ENCODE results near the gene TTC27. TPM values are rescaled to one million over a fixed set of nuclear protein-coding genes. Genes with fewer than 3 reads are reported as not detected.

TTC27 gene
- total RNA-seq, 1 donor from 2014 or later: 12.5 TPM

DNA sequence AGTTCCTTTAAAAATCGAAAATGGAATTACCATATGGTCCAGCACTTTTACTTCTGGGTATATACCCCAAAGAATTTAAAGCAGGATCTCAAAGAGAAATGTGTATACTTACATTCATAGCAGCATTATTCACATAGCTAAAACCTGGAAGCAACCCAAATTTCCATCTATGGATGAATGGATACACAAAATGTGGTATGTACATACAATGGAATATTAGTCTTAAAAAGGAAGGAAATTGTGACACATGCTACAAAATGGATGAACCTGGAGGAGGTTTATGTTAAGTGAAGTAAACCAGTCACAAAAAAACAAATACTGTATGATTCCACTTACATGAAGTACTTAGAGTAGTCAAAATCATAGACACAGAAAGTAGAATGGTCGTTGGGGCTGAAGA is 171.0 kb downstream of the TTC27 start:
- Histone ChIP-seq H3K27me3 (no peaks in the 10 kb centered on the region), H3K36me3 (no peaks in the 10 kb centered on the region), H3K4me3 (no peak overlapping the region), H3K27ac (no peak overlapping the region), H3K4me1 (no peaks in the 10 kb centered on the region), H3K9me3 (no peaks in the 10 kb centered on the region)
- DNase-seq (ENCODE audit: extremely low spot score in 2 of 2): no peak
- TF ChIP-seq POLR2A (IDR thresholded peaks at IDR 0.05): no peak
- no peak for TF ChIP-seq POLR2AphosphoS5 (IDR thresholded peaks at IDR 0.05; ENCODE audit: insufficient read depth in 1 of 2, low read depth in 1 of 2)
- TF ChIP-seq, protein P1, sequence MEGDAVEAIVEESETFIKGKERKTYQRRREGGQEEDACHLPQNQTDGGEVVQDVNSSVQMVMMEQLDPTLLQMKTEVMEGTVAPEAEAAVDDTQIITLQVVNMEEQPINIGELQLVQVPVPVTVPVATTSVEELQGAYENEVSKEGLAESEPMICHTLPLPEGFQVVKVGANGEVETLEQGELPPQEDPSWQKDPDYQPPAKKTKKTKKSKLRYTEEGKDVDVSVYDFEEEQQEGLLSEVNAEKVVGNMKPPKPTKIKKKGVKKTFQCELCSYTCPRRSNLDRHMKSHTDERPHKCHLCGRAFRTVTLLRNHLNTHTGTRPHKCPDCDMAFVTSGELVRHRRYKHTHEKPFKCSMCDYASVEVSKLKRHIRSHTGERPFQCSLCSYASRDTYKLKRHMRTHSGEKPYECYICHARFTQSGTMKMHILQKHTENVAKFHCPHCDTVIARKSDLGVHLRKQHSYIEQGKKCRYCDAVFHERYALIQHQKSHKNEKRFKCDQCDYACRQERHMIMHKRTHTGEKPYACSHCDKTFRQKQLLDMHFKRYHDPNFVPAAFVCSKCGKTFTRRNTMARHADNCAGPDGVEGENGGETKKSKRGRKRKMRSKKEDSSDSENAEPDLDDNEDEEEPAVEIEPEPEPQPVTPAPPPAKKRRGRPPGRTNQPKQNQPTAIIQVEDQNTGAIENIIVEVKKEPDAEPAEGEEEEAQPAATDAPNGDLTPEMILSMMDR (IDR thresholded peaks at IDR 0.05): no peak
- intact Hi-C loops (cut with DNase I): no loop called here

GRCh38 chr2:32801741-32802140 is 173.9 kb downstream of the TTC27 start:
- Histone ChIP-seq H3K36me3 (no peaks in the 10 kb centered on the region), H3K4me1 (no peaks in the 10 kb centered on the region), H3K9me3 (no peaks in the 10 kb centered on the region), H3K27ac (no peak overlapping the region), H3K27me3 (no peaks in the 10 kb centered on the region), H3K4me3 (no peak overlapping the region)
- TF ChIP-seq POLR2A (IDR thresholded peaks at IDR 0.05) (no peak), POLR2AphosphoS5 (IDR thresholded peaks at IDR 0.05; ENCODE audit: insufficient read depth in 1 of 2, low read depth in 1 of 2) (no peak)
- TF ChIP-seq, protein P1 (IDR thresholded peaks at IDR 0.05): no peak
- DNase-seq (ENCODE audit: extremely low spot score in 2 of 2): no peak
- intact Hi-C loops (cut with DNase I): no loop called here

- no peak for DNase-seq (ENCODE audit: extremely low spot score in 2 of 2)
- Histone ChIP-seq H3K27me3 (no peaks in the 10 kb centered on the region), H3K27ac (no peak overlapping the region), H3K4me3 (no peak overlapping the region), H3K4me1 (no peaks in the 10 kb centered on the region), H3K9me3 (no peaks in the 10 kb centered on the region), H3K36me3 (no peaks in the 10 kb centered on the region)
- no peak for TF ChIP-seq POLR2AphosphoS5 (IDR thresholded peaks at IDR 0.05; ENCODE audit: insufficient read depth in 1 of 2, low read depth in 1 of 2)
- TF ChIP-seq, protein P1 (IDR thresholded peaks at IDR 0.05): no peak
- TF ChIP-seq POLR2A (IDR thresholded peaks at IDR 0.05): no peak
- intact Hi-C loops (cut with DNase I): no loop called here
These were observed 175.0 kb downstream of the TTC27 start for GRCh38 chr2:32802877-32803276.

- intact Hi-C loops (cut with DNase I): no loop called here
- no peak overlapping the region for H3K4me3 ChIP-seq
- no peaks in the 10 kb centered on the region for H3K9me3 ChIP-seq
- TF ChIP-seq, protein P1 (IDR thresholded peaks at IDR 0.05): no peak
- TF ChIP-seq POLR2AphosphoS5 (IDR thresholded peaks at IDR 0.05; ENCODE audit: insufficient read depth in 1 of 2, low read depth in 1 of 2) (no peak), POLR2A (IDR thresholded peaks at IDR 0.05) (no peak)
- no peak overlapping the region for H3K27ac ChIP-seq
- no peaks in the 10 kb centered on the region for H3K27me3 ChIP-seq
- no peaks in the 10 kb centered on the region for H3K36me3 ChIP-seq
- no peaks in the 10 kb centered on the region for H3K4me1 ChIP-seq
- DNase-seq (ENCODE audit: extremely low spot score in 2 of 2): no peak
These were observed 176.4 kb downstream of the TTC27 start for GRCh38 chr2:32804205-32804604.

GRCh38 chr2:32805104-32806095 is 177.6 kb downstream of the TTC27 start:
- Histone ChIP-seq H3K4me1 (no peaks in the 10 kb centered on the region), H3K27ac (no peak overlapping the region), H3K27me3 (no peaks in the 10 kb centered on the region), H3K9me3 (no peaks in the 10 kb centered on the region), H3K36me3 (no peaks in the 10 kb centered on the region), H3K4me3 (no peak overlapping the region)
- no peak for DNase-seq (ENCODE audit: extremely low spot score in 2 of 2)
- no peak for TF ChIP-seq POLR2AphosphoS5 (IDR thresholded peaks at IDR 0.05; ENCODE audit: insufficient read depth in 1 of 2, low read depth in 1 of 2)
- no peak for TF ChIP-seq POLR2A (IDR thresholded peaks at IDR 0.05)
- TF ChIP-seq, protein P1 (IDR thresholded peaks at IDR 0.05): no peak
- intact Hi-C loops (cut with DNase I): no loop called here
